ENCODE results near the gene PACSIN3.

PACSIN3 gene

GRCh38 chr11:47148903-47149531, 37.2 kb downstream of the PACSIN3 start:
- no peak for DNase-seq (ENCODE audit: extremely low spot score)
- CTCF ChIA-PET = interaction anchor here (1.5 to 7.7 kb wide), 3 partner anchors 13 to 264 kb away, joined by 4 to 104 read pairs (median 5); no protein-coding TSS in a partner anchor
- POLR2A ChIA-PET = no interaction called here
- TF ChIP-seq CTCF (IDR thresholded peaks at IDR 0.05; ENCODE audit: control extremely low read depth, extremely low read depth, low read depth, missing control alignments) = no peak

- CTCF ChIA-PET = no interaction called here
- DNase-seq (ENCODE audit: extremely low spot score) = no peak
- POLR2A ChIA-PET = no interaction called here
- no peak for TF ChIP-seq CTCF (IDR thresholded peaks at IDR 0.05; ENCODE audit: control extremely low read depth, extremely low read depth, low read depth, missing control alignments)
These were observed 38.0 kb downstream of the PACSIN3 start for GRCh38 chr11:47148270-47148669.

- CTCF ChIA-PET = interaction anchor here (1.2 to 1.9 kb wide), 2 partner anchors 13 to 257 kb away, joined by 3 to 7 read pairs; no protein-coding TSS in a partner anchor
These were observed 38.6 kb downstream of the PACSIN3 start for GRCh38 chr11:47147681-47148080.

GRCh38 chr11:47147250-47147649, 39.0 kb downstream of the PACSIN3 start:
- DNase-seq (ENCODE audit: extremely low spot score) = no peak
- ChIA-PET CTCF (interaction anchor here (0.7 to 1.9 kb wide), 6 partner anchors 14 to 256 kb away, joined by 3 to 7 read pairs (median 3); partner anchors contain the start of gene LRP4), POLR2A (no interaction called here)
- no peak for TF ChIP-seq CTCF (IDR thresholded peaks at IDR 0.05; ENCODE audit: control extremely low read depth, extremely low read depth, low read depth, missing control alignments)

More at GRCh38 chr11:47147681-47148080, 38.6 kb downstream of the PACSIN3 start:
- no peak for DNase-seq (ENCODE audit: extremely low spot score)
- no peak for TF ChIP-seq CTCF (IDR thresholded peaks at IDR 0.05; ENCODE audit: control extremely low read depth, extremely low read depth, low read depth, missing control alignments)
- POLR2A ChIA-PET = no interaction called here

GRCh38 chr11:47144541-47144940, 41.7 kb downstream of the PACSIN3 start:
- TF ChIP-seq CTCF (IDR thresholded peaks at IDR 0.05; ENCODE audit: control extremely low read depth, extremely low read depth, low read depth, missing control alignments) = no peak
- POLR2A ChIA-PET = no interaction called here
- CTCF ChIA-PET = interaction anchor here (1.2 to 4.6 kb wide), 5 partner anchors 10 to 258 kb away, joined by 3 to 29 read pairs (median 3); no protein-coding TSS in a partner anchor
- no peak for DNase-seq (ENCODE audit: extremely low spot score)

- no peak for TF ChIP-seq CTCF (IDR thresholded peaks at IDR 0.05; ENCODE audit: control extremely low read depth, extremely low read depth, low read depth, missing control alignments)
- POLR2A ChIA-PET = no interaction called here
- no peak for DNase-seq (ENCODE audit: extremely low spot score)
- CTCF ChIA-PET = interaction anchor here (1.0 to 4.6 kb wide), 5 partner anchors 10 to 223 kb away, joined by 3 to 29 read pairs (median 3); no protein-coding TSS in a partner anchor
These were observed 42.9 kb downstream of the PACSIN3 start for GRCh38 chr11:47143322-47143721.

Measured in GM10248 (cell line).